GM19397 (cell line): ENCODE data around the gene C1QL3.

ENCODE experiments used
- ATAC-seq: cut with Tn5 transposase; IDR thresholded peaks from one replicate; pipeline ENCODE4 v1.9.1; 2021; ENCODE audit warnings: mild to moderate bottlenecking, moderate library complexity; ENCODE audit not compliant: unreplicated experiment

The C1QL3 gene

DNA sequence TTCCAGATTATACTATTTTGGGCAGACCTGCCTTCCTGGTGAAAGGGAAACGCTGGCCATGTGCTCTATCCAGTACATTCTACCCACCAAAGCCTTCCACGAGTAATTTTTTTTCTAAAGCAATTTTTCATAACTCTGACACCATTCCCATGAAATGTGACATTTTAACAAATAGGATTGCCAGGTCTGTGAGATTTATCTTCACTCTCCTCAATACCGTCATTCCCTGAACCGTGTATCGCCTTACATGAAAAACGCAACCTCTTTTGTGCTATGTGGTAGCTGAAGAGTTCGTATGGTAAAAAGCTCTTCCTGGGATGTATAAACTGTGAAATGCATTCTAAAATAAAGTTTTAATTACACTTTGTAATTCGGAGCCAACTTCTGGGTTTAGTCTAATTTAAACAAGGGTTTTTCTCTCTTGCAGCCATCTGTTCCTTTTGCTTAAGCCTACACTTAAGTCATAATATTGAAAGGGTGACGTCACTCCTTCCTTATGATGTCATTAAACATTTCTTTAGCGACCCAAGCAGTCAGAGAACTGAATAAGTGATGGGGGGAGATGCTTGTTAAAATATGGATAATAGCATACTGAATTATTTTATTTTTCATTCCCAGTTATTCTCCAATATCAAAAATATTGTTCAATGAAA lies 27.7 kb downstream of the C1QL3 start:
- ATAC-seq: no peak

DNA sequence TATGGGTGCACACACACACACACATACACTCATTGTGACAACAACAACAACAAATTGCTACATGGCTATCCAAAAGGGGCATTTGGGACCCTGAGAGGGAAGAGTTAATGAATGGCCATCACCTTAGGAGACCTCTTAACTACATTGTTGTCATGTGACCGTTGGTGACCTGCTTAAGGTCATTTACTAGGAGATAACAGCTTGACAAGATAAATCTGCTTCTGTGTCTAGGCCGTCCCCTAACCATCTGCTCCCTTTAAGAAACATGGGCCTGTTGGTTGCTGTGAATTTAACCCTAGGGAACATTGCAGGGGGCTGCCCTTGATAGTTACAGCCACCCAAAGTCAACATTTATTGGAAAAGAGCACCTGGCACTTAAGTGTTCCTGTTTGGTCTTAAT lies 29.7 kb downstream of the C1QL3 start:
- no peak for ATAC-seq

DNA sequence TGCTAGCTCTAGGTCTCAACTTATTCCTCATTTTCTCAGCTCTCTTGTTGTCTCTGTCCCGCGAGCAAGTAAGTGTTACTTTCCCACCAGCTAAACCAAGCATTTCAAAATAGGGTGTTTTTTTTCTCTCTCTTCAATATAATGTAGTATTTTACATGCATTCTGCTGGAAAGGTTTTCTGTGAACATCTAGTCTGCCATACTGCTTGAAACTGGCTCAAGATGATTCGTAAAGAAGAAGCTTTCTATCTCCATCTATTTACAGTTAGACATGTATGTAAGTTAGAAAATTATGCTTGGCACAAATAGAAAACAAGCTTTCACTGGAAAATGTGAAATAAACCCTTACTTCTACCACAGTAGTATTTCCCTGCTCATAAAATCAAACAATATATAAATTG lies 31.2 kb downstream of the C1QL3 start:
- no peak for ATAC-seq

DNA sequence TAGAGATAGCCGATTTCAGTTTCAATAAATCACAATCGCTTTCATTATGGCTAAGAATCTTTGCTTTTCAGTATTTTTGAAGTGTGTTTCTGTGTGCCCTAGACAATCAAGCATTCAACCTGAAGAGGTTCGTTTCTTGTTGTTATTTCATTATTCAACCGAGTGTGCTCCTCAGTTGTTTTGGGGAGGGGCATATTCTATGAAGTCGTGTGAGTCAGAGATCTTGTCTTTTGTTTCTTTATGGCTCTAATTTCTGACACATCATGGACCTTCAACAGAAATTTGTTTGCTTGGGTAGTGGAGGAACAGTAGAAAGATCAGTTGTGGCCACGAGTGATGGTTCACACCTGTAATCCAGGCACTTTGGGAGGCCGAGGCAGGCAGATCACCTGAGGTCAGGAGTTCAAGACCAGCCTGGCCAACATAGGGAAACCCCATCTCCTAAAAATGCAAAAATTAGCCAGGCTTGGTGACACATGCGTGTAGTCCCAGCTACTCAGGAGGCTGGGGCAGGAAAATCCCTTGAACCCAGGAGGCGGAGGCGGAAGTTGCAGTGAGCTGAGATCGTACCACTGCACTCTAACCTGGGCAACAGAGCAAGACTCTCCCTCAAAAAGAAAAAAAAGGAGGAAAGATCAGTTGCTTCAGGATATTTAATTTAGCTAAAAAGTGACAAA lies 38.3 kb downstream of the C1QL3 start:
- ATAC-seq: no peak

DNA sequence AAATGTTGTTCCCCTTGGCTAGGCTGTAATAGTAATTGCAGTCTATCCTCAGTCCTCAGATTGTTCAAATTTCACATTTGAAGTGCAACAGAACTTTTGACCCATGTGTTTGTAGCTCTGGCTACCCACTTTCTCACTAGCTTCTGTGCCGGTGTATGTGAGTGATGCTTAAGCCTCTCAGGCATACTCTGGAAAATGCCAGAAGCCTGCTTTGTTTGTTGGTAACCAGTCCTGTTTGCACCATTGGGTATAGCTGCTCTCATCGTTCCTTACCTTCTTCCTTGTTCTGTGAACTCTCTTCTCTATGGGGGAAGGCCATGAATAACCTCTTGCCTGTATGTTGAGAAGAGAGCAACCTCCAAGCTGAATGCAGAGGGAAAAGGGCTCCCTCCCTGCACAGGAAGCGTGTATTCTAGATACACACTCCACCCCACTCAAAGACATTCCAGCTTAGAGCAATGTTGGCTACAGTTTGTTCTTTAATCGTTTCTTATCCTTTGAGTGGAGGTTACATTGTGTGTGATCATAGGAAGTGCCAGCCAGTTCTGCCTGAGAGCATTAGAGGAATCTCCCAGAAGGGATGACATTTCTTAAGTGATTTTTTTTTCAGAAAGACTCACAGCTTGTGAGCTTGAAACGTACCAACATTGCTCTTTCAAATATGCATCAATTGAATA lies 40.5 kb downstream of the C1QL3 start:
- no peak for ATAC-seq

DNA sequence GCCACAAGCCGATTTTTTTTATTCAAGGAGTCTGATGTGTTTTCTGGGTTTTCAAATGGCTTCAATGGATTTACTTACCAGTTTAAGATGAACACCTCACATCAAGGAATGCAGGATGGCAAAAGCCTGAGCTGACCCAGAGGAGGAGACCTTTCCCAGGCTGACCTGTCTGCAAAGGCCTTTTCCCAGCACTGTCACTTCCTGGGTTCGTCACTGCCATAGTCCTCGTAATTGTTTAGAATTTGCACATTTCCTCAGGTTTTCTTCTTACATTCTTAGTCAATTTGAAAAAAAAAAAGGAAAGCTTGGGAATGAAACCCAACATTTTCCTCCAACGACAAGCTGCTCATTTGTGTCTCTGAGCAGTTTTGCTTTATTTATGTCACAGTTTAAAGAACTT lies 42.9 kb downstream of the C1QL3 start:
- no peak for ATAC-seq

DNA sequence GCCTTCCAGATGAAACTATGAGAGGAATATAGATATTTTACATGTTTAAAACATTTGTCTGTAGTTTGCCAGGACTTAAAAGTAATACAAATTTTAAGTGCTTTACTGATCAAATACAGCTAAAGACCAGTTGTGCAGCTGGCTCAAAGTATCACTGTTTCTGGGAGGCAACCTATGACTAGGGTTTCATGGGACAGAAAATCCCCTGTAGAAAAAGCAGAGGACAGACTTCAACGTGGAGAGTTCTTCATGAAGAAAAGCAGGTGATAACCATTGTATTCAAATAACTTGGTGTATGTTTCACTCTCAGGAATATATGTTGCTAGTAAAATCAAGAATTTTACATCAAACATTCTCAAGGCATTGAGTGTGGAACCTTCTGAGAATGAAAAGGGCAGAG lies 43.9 kb downstream of the C1QL3 start:
- ATAC-seq: no peak

DNA sequence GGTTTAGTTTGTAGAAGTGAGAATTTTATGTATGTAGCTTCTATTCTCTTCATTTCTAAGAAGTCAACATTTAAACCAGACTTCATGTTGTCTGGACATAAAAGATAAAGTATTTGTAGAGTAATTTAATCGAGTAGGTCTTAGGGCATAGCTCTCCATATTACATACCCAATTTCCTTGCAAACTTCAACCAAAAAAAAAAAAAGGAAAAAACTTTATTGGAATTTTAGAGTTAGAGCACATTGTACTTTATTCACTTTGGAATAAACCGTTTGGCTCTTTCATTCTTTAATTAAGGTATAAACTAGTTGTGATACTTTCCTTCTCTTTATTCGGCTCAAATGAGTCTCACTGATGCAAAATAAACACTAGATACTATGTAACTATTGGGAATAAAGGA lies 48.9 kb downstream of the C1QL3 start:
- ATAC-seq: no peak

DNA sequence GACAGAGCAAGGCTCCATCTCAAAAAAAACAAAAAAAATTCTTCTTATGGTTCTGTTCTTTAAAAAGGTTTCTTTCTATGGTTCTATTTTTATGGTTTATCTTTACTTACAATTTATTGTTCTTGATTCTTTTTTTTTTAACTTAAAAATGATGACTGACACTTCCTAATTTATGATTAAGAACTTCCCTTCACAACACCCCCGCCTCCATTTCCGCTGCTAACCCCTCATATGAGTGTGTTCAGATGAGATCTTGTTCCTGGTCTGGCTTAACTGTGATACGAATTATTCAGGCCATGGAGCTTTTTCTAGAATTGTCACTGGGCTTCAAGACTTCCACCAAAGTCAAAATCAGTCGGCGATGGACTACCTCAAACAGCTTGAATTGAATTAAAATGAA lies 50.9 kb downstream of the C1QL3 start:
- no peak for ATAC-seq

DNA sequence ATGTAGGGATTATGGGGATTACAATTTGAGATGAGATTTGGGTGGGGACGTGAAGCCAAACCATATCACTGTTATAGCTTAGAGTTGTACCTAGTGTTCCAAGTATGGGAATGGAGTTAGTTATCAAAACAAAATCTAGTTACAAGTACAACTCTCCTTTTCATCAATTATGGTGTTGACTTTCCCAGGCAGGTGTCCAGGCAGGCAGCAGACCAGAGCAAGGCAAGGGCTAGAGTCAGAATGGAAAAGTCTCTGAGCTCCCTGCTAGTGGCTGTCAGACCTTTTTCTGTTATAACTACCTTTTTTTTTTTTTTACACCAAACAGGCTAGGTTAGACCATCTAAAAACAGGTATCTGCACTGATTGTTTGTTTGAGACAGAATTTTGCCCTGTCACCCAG lies 55.7 kb downstream of the C1QL3 start:
- ATAC-seq: no peak
